GM23248 (cell line): ENCODE measurements around the gene PHYKPL. TPM values are rescaled to one million over a fixed set of nuclear protein-coding genes. Genes with fewer than 3 reads are reported as not detected.
A peak's percentile ranks its signal among the peaks of the same experiment; 100 is the strongest.

Experiments
- DNase-seq: peaks from one replicate; pipeline ENCODE4 v3.0.0-alpha.2; 2015
- H2AFZ ChIP-seq: fragments of 200-600 bp; sonication (generic); 2 replicates; pipeline ENCODE4 v1.6.1; 2016; ENCODE audit warnings: antibody characterized with exemption
- H3F3A ChIP-seq: fragments of 200-600 bp; sonication (generic); 2 replicates; pipeline ENCODE4 v1.6.1; 2016; ENCODE audit warnings: mild to moderate bottlenecking, antibody characterized with exemption, mixed run types; ENCODE audit not compliant: insufficient read depth
- H3K27ac ChIP-seq: fragments of 200-600 bp; sonication (generic); 2 replicates; pipeline ENCODE4 v1.5.1; 2016; ENCODE audit warnings: mild to moderate bottlenecking
- H3K27me3 ChIP-seq: fragments of 200-600 bp; sonication (generic); replicated peaks from 2 replicates; pipeline ENCODE4 v1.6.1; 2016; ENCODE audit warnings: mild to moderate bottlenecking; ENCODE audit not compliant: insufficient read depth
- H3K36me3 ChIP-seq: fragments of 200-600 bp; sonication (generic); 2 replicates; pipeline ENCODE4 v1.6.1; 2016; ENCODE audit warnings: low read depth, mild to moderate bottlenecking
- H3K4me1 ChIP-seq: fragments of 200-600 bp; sonication (generic); 2 replicates; pipeline ENCODE4 v1.6.1; 2016; ENCODE audit warnings: mild to moderate bottlenecking; ENCODE audit not compliant: insufficient read depth
- H3K4me2 ChIP-seq: fragments of 200-600 bp; sonication (generic); one replicate; pipeline ENCODE4 v1.6.1; 2016; ENCODE audit warnings: mild to moderate bottlenecking; ENCODE audit not compliant: unreplicated experiment
- H3K4me3 ChIP-seq: fragments of 200-600 bp; sonication (generic); 2 replicates; pipeline ENCODE4 v1.5.1; 2016; ENCODE audit warnings: mild to moderate bottlenecking
- H3K79me2 ChIP-seq: fragments of 200-600 bp; sonication (generic); 2 replicates; pipeline ENCODE4 v1.6.1; 2016; ENCODE audit warnings: mild to moderate bottlenecking; ENCODE audit not compliant: insufficient read depth
- H3K9ac ChIP-seq: fragments of 200-600 bp; sonication (generic); 2 replicates; pipeline ENCODE4 v1.6.1; 2016; ENCODE audit warnings: mild to moderate bottlenecking
- H3K9me2 ChIP-seq: fragments of 200-600 bp; sonication (generic); 2 replicates; pipeline ENCODE4 v1.6.1; 2016; ENCODE audit warnings: mixed run types, mild to moderate bottlenecking, moderate library complexity; ENCODE audit not compliant: insufficient read depth
- H3K9me3 ChIP-seq: fragments of 200-600 bp; sonication (generic); one replicate; pipeline ENCODE4 v1.6.1; 2017; ENCODE audit warnings: low read depth
- H4K20me1 ChIP-seq: fragments of 200-600 bp; sonication (generic); 2 replicates; pipeline ENCODE4 v1.6.0; 2016; ENCODE audit not compliant: insufficient read depth
- EZH2 ChIP-seq: fragments of 200-600 bp; sonication (generic); IDR thresholded peaks from 2 replicates; pipeline ENCODE4 v1.6.1; 2018; ENCODE audit warnings: antibody characterized with exemption, mild to moderate bottlenecking; ENCODE audit not compliant: insufficient read depth, poor library complexity, severe bottlenecking
- EZH2phosphoT487 ChIP-seq: fragments of 200-600 bp; sonication (generic); IDR thresholded peaks from 2 replicates; pipeline ENCODE4 v1.6.1; 2018; ENCODE audit warnings: antibody characterized with exemption, moderate library complexity, mild to moderate bottlenecking, low read depth; ENCODE audit not compliant: insufficient read depth
- WGBS, 2 experiments: methylation state at CpG; one replicate each; pipeline ENCODE4 v1.1.6; 2015 to 2017; ENCODE audit warnings: low lambda C conversion rate in 2 of 2, low coverage in 1 of 2; ENCODE audit errors: missing lambda C conversion rate in 2 of 2; 5-methylcytosine and 5-hydroxymethylcytosine counted together
- in situ Hi-C: fragments of 300-500 bp; cut with MboI; formaldehyde crosslinking; loops from 2 replicates; pipeline ENCODE4 v1.15.0; 2020
- polyA plus RNA-seq: library from polyadenylated mRNA; unstranded; fragments of >200 nt; fragmentation: Nextera tagmentation; extraction: Ambion mirVana; gene quantifications from 2 replicates; pipeline ENCODE4 v1.2.1, GENCODE V29; 2016
- total RNA-seq: library from RNA; depleted of rRNA; stranded (reverse); fragments of >200 nt; shearing (Covaris generic); gene quantifications from 2 replicates; pipeline ENCODE4 v1.2.3, GENCODE V29; 2014

Gene PHYKPL
- total and polyA plus RNA-seq, 2 experiments from 2014 or later, result 22.9 to 28.9 TPM

GRCh38 chr5:178252258-178252657 is 19.7 kb upstream of the PHYKPL start:
- Histone ChIP-seq H3K27me3 (no peaks in the 10 kb centered on the region), H3K9me3 (no peaks in the 10 kb centered on the region), H3K27ac (no peak overlapping the region), H3K4me3 (no peak overlapping the region), H3K9ac (no peak overlapping the region), H3K4me2 (no peak overlapping the region), H2AFZ (no peak overlapping the region), H4K20me1 (no peaks in the 10 kb centered on the region), H3K79me2 (no peaks in the 10 kb centered on the region), H3F3A (no peaks in the 10 kb centered on the region), H3K4me1 (0 out of 2 replicates have a peak, but pooled peaks cover 3% of the 10 kb centered on the region), H3K36me3 (no peaks in the 10 kb centered on the region), H3K9me2 (no peaks in the 10 kb centered on the region)
- TF ChIP-seq EZH2phosphoT487 (no peak), EZH2 (no peak)
- in situ Hi-C loops, result no loop called here
- DNase-seq, result no peak
- 79 to 82% methylated on average over 7 to 8 of the region's 8 CpGs for WGBS, 2 experiments

GRCh38 chr5:178250263-178250662 is 17.7 kb upstream of the PHYKPL start:
- DNase-seq, result no peak
- no peak overlapping the region for H3K4me3 ChIP-seq

GRCh38 chr5:178249191-178249989 is 16.8 kb upstream of the PHYKPL start:
- in situ Hi-C loops, result no loop called here
- WGBS, 2 experiments, result 68 to 73% methylated on average over 9 to 12 of the region's 13 CpGs
- DNase-seq, result peak; percentile 88

More at GRCh38 chr5:178250263-178250662, 17.7 kb upstream of the PHYKPL start:
- Histone ChIP-seq H3K4me1 (0 out of 2 replicates have a peak, but pooled peaks cover 3% of the 10 kb centered on the region), H3K36me3 (no peaks in the 10 kb centered on the region), H3K27ac (no peak overlapping the region), H3K9me2 (no peaks in the 10 kb centered on the region), H3K79me2 (no peaks in the 10 kb centered on the region), H2AFZ (no peak overlapping the region), H3K27me3 (no peaks in the 10 kb centered on the region), H3F3A (no peaks in the 10 kb centered on the region), H3K4me2 (no peak overlapping the region), H3K9ac (no peak overlapping the region), H4K20me1 (no peaks in the 10 kb centered on the region), H3K9me3 (no peaks in the 10 kb centered on the region)
- in situ Hi-C loops, result no loop called here
- WGBS, 2 experiments, result 61 to 66% methylated on average over 6 of the region's 6 CpGs
- TF ChIP-seq EZH2 (no peak), EZH2phosphoT487 (no peak)

GRCh38 chr5:178248750-178249149 is 16.1 kb upstream of the PHYKPL start:
- H3K36me3 ChIP-seq, result no peaks in the 10 kb centered on the region
- H3K27me3 ChIP-seq, result no peaks in the 10 kb centered on the region
- H3K9me3 ChIP-seq, result no peaks in the 10 kb centered on the region
- no peak for DNase-seq
- no peak for TF ChIP-seq EZH2phosphoT487
- no peak for TF ChIP-seq EZH2
- H3K9ac ChIP-seq, result no peak overlapping the region
- H3K4me3 ChIP-seq, result no peak overlapping the region
- 77 to 88% methylated on average over 15 to 18 of the region's 18 CpGs for WGBS, 2 experiments
- no peaks in the 10 kb centered on the region for H4K20me1 ChIP-seq
- H3K9me2 ChIP-seq, result no peaks in the 10 kb centered on the region
- no peaks in the 10 kb centered on the region for H3F3A ChIP-seq
- in situ Hi-C loops, result no loop called here
- H2AFZ ChIP-seq, result no peak overlapping the region
- 0 out of 2 replicates have a peak, but pooled peaks cover 3% of the 10 kb centered on the region for H3K4me1 ChIP-seq
- no peaks in the 10 kb centered on the region for H3K79me2 ChIP-seq
- no peak overlapping the region for H3K4me2 ChIP-seq
- H3K27ac ChIP-seq, result no peak overlapping the region

More at GRCh38 chr5:178249191-178249989, 16.8 kb upstream of the PHYKPL start:
- Histone ChIP-seq H3K4me2 (no peak overlapping the region), H3K27me3 (no peaks in the 10 kb centered on the region), H4K20me1 (no peaks in the 10 kb centered on the region), H3K36me3 (no peaks in the 10 kb centered on the region), H3K27ac (no peak overlapping the region), H2AFZ (no peak overlapping the region), H3K4me1 (0 out of 2 replicates have a peak, but pooled peaks cover 3% of the 10 kb centered on the region), H3K4me3 (no peak overlapping the region), H3K9me3 (no peaks in the 10 kb centered on the region), H3F3A (no peaks in the 10 kb centered on the region), H3K9ac (no peak overlapping the region), H3K9me2 (no peaks in the 10 kb centered on the region), H3K79me2 (no peaks in the 10 kb centered on the region)
- TF ChIP-seq EZH2phosphoT487, result no peak
- TF ChIP-seq EZH2, result no peak
